Embryonic facial prominence (tissue), 1 donor: ENCODE results near the gene ZNF639.
A peak's percentile ranks its signal among the peaks of the same experiment; 100 is the strongest.
"Not testable (repeated sequence)": the region's sequence is repeated elsewhere in the genome, so short reads cannot be mapped to it uniquely, and the experiment has no call there.

Source experiments
- DNase-seq: peaks from one replicate; pipeline ENCODE4 v3.0.0-alpha.2; 2016; ENCODE audit errors: extremely low spot score

ZNF639 gene, protein sequence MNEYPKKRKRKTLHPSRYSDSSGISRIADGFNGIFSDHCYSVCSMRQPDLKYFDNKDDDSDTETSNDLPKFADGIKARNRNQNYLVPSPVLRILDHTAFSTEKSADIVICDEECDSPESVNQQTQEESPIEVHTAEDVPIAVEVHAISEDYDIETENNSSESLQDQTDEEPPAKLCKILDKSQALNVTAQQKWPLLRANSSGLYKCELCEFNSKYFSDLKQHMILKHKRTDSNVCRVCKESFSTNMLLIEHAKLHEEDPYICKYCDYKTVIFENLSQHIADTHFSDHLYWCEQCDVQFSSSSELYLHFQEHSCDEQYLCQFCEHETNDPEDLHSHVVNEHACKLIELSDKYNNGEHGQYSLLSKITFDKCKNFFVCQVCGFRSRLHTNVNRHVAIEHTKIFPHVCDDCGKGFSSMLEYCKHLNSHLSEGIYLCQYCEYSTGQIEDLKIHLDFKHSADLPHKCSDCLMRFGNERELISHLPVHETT

DNA sequence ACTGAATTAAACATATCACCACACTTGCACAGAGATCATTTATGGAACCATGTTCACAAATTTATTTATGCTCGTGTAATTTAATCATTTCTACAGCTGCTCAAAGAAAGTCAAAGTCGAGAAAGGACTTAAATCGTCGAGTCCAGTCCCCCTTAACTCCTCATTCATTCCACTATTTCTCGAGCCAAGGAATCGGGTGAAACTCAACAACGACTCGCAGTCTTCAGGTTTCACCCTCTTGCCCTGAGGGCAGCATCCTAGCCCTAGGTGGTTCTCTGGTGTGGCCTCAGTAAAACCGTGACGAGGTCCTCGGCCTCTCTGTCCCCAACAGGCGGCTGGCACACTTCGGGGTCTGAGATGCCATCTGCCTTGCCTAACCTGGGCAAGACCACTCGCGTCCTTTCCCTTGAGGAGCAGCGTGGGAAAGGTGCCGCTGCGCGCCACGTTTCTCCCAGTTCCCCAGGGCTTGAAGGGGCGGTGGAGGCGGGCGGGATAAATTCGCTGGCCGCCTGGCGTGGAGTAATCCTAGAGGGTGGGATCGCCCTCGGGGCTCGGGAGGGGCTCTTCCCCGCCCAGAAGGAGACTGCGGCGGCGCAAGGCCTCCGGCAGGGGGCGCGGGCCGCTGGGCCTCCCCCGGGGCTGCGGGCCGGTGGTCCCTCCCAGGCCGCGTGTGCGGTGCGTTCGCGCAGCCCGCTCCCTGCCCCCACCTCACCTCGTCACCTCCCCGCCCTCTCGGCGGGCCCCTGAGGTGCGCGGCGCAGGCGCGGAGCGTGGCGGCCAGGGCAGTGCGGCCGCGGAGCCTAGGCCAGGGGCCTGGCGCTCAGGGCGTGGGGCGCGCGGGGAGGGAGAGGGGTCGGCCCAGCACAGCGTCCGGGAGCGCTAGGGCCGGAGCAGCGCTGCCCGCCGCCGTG, at the start of gene ZNF639:
TSS of gene ZNF639 (plus strand) at position 746 of the 911 bp plus-strand sequence. CDS start 5,263 bp downstream, outside the sequence.
- peak; percentile 55 for DNase-seq

DNA sequence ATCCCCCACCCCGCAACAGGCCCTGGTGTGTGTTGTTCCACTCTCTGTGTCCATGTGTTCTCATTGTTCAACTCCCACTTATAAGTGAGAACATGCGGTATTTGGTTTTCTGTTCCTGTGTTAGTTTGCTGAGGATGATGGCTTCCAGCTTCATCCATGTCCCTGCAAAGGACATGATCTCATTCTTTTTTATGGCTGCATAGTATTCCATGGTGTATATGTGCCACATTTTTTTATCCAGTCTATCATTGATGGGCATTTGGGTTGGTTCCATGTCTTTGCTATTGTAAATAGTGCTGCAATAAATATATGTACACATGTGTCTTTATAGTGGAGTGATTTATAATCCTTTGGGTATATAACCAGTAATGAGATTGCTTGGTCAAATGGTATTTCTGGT, 48.4 kb upstream of the ZNF639 start:
- DNase-seq = not testable (repeated sequence)

DNA sequence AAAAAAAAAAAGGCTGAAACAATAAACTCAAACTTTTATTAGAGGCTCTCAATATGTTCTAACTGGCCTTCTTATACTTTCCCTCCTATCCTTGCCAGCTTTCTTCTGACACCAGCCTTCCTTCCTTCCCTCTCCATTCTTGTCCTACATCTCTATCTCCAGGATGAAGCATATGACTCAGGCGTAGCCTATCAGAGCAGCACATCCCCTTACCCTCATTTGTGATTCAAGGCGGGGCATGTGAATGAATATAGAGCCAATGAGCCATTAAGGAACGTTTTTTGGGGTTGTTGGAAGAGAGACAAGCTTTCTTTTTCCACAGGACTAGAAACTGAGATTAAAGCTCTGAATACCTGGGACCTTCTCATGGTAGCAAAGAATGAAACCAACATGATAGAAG, 46.8 kb upstream of the ZNF639 start:
- no peak for DNase-seq

DNA sequence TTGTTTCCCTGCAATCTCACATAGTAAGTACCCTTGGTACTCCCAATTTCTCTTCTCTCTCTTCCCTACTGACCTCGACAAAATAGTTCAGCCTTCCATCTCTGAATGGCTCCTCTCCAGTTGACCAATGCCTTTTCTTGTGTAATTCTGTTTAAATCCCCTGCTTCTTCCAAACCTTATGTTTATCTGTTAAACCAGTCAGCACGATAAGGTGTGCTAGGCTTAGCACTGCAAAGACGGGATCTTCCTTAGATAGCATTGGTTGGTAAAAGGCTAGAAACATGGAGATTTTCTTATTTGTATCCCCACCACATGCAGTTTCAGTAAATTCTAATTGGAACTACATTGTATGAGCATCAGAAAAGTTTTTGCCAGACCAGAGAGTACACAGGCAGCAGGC, 46.1 kb upstream of the ZNF639 start:
- no peak for DNase-seq

DNA sequence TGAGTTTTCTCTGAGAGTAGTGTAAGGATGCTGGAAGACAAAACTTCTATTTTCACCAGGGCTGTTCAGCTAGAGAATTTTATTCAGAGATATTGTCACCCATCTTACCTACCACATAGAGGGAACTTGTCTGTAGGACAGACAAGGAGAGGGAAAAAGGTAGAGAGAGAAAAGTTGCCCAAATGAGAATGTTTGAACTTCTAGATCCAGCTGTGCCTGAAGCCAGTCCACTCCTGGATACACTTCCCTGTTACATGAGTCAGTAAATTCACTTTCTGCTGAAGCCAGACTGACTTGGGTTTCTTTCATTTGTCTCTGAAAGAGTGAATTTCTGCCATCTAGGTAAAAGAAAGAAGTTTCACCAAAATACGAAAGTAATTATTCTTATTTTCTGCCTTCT, 44.7 kb upstream of the ZNF639 start:
- no peak for DNase-seq

DNA sequence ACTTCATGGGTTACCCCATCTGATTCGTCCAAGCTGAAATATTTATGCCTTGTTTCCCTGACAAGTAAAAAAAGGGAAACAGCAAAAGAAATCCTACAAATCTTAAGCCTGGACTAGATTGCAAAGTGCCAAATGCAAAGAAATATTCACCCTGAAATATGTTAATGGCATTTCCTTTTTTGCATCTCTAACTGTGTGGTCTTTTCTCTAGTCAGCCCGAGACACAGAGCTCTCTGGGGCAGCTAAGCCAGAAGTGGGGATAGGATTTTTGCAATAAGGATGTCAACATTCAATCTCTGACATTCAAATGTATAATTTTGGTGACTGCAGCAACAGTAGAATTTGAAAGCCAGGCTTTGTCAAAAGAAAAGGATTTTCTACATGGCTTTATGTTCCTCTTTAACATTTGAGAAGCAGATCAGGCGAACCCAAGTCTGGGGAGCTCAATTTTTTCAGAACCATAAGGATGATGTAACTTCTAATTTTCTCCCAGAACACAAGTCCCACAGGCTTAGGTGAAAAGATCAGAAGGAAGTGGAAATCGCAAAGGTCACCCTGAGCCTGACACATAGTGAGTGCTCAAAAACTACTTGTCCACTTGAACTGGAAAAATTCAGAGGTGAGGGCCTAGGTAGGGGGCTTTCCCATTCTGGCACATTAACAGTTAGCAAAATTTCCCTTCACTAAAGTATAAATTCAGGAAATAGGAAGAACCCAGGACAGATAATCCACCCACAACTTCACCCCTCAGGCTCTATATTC, 43.7 kb upstream of the ZNF639 start:
- no peak for DNase-seq

DNA sequence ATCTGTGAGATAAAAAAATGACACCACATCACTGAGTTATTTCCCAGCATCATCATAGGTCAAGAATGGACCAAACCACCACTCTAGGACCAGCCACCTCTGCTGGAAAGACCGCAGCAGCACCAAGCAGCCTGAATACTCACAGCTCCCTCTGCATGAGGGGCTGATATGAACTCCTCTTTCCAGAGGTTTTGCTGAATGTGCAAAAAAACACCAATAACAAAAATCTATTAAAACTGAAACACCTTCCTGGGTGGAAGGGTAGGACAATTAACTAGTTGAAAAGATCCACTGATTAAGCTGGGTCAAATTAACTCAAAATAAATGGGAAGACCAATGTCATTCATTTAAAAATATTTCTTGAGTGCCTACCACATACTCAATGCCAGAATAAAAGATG, 43.0 kb upstream of the ZNF639 start:
- no peak for DNase-seq

DNA sequence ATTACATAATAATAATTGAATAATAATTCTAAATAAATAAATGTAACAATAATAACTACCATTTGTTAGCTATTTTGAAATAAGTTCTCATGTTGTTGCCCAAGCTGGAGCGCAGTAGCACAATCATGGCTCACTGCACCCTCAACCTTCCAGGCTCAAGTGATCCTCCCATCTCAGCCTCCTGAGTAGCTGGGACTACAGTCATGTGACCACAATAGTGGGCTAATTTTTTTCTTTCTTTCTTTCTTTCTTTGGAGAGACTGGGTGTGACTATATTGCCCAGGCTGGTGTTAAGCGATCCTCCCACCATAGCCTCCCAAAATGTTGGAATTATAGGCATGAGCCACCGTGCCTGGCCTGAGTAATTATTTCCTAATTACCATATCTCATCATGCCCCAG, 41.0 kb upstream of the ZNF639 start:
- no peak for DNase-seq

DNA sequence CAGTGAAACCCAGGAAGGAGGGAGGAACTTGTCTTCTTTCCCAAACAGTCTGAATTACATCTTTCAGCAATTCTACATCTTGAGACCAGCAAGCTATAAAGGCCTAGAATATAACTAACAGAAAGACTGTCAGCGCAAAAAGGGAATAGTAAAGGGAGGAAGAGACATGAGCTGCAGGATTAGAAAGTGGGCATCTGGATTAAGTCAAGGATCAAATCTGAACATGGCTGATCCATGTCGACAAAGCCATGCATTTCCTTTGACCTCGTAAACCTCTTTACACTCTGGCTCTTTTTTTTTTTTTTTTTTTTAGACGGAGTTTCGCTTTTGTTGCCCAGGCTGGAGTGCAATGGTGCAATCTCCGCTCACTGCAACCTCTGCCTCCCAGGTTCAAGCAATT, 36.5 kb upstream of the ZNF639 start:
- DNase-seq = no peak

DNA sequence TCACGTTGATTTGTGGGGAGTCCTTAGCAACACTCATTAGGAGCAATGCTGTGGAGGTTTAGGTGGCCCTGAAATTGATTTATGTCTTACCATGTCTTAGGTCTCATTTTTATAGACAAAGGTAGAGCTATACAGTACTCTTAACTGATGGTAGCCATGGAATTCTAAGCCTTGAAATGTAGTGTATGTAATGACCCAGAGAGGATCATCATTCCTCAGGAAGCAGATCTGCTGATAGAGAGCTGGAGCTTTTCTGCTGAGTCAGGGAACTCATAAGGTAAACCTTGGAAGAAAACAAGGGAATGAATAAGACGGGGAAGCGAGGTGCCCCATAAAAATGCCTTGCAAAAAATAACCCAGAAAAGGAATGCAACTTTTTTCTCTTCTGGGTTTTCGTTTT, 34.0 kb upstream of the ZNF639 start:
- no peak for DNase-seq

DNA sequence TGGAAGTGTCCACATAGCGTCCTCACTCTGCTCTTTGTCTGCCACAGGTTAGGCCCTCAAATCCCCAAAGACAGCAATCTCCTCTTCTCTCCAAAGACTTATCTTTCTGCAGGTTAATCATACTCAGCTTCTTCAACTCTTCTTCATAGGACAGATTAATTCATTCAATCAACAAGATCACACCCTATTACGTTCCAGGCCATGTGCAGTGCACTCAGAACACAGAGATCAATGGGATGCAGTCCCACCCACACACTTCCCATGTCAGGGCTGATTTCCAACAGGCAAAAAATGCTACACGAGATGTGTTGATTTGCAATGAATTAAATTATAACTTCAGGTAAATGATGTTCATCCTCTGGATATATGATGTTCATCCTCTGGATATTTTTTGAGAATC, 33.5 kb upstream of the ZNF639 start:
- no peak for DNase-seq

DNA sequence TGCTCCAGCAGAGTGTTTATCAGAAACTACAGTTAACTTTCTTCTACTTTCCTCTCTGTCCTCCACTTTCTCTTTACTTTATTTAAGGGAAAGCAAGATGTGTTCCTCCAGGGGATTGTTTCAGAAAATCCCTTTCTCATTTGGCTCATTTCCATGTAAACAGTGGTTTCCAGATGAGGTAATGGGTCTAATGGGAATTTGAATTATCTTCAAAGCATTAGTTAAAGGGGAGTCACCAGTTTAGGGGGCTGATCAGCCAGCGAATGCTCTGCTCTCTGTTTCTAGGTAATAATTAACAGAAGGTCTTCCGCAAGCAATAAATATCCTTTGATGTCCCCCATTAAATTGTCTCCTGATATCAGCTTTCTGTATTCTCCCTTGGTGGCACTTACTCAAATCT, 30.4 kb upstream of the ZNF639 start:
- no peak for DNase-seq

DNA sequence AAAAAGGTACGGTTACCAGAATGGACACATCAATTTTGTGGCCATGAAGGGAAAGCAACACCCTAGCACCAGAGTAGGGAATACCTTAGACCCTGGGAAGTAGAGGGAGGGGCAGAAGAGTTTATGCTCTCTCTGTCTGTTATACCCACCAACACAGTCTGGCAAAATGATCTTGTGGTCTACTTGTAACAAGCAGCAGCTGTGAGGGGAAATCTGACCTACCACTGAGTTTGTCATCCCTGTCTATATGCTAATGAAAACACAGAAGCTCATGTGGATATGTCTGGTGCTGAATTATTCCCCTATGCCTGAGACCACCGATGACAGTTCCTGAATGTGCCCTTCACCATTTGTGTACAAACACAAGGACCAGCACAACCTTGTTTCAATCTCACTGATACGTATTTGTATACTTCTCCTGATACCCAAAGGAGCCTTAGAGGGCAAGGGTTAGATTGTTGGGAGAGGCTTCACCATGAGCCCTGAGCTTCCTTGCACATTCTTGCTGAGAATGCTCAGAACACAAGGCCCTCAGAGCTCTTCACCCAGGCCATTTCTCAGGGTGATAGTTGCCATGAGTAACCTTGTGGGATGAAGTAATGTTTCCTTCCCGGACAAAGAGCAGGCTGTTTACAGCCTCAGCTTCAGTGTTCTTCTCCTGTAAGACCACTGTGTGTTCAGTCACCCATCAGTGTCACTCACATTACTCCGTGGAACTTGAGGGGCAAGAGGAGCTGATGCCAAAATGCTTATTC, 24.7 kb upstream of the ZNF639 start:
- no peak for DNase-seq

DNA sequence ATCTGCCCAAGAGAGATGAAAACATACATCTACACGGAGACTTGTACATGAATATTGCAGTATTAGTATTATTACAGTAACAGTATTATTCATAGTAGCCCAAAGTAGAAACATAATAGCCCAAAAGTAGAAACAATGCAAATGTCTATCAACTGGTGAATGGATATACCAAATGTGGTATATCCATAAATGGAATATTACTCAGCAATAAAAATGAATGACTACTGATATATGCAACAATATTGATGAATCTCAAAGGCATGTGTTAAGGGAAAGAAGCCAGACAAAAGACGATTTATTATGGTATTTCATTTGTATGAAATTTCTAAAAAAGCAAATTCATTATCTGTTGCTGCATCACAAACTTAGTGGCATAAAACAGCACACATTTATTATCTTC, 23.5 kb upstream of the ZNF639 start:
- no peak for DNase-seq

DNA sequence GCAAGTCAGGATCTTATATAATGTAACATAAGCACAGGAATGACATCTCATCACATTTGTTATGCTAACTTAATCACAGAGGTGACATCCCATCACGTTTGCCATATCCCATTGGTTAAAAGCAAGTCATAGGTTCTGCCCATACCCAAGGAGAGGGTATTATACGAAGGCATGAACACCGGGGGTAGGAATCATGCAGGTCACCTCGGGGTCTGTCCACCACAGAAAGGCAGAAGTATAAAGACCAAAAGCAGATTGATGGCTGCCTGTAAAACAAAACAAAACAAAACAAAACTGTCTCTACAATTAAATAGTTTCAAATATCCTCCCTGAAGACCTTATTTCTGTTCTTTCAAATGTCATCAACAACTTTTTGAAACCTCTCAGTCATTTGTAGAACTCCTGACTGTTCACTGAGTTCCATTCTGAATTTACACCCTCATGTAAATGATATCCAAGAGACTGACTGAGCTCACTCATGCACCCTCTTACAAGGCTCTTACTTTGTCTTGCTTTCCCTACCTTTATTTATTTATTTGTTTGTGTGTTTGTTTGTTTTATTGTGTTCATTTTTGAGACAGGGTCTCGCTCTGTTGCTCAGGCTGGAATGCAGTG, 22.7 kb upstream of the ZNF639 start:
- no peak for DNase-seq

DNA sequence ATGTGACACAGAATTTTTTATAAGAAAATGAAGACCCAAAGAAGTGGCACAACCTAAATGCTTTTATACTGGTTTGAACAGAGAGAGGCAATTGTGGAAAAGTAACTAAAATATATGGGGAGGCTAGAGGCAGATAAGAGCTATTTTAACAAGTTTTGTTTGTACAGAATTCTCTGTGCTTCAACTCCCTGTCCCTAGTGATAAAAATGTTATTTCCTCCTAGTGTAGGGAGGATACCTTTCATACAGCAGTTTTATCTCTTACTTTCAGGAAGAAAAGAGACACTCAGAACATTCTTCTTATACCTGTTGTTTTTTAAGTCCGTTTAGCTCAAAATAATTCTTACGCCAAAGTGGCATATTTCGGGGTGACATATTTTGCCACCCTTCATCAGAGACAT, 21.2 kb upstream of the ZNF639 start:
- DNase-seq = no peak

DNA sequence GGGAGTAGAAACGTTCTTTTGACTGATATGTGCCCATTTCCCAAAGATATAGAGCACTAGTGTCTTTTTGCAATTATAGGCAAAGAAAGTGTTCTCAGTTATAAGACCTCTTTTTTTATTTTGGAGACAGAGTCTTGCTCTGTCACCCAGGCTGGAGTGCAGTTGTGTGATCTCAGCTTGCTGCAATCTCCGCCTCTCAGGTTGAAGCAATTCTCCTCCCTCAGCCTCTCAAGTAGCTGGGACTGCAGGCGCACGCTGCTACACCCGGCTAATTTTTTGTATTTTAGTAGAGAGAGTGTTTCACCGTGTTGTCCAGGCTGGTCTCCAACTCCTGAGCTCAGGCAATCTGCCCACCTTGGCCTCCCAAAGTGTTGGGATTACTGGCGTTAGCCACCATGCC, 20.7 kb upstream of the ZNF639 start:
- DNase-seq = no peak

DNA sequence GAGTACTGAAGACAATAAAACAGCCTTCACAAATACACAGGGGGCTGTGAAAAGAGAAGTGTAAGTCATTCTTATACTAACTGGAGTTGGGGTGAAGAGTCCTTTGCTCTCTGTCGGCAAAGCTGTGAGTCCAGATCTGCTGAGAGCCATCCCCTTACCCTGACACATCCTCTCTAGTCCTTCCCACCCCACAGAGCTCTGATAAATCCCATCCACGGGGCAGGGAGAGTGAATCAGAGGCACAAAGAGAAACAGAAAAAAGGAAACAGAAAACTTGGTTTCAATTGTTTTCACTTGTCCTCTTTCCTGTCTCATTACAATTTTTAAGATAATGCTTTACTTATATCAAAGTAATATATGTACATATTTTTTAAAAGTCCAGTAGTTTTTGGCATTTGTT, 18.2 kb upstream of the ZNF639 start:
- DNase-seq = no peak

DNA sequence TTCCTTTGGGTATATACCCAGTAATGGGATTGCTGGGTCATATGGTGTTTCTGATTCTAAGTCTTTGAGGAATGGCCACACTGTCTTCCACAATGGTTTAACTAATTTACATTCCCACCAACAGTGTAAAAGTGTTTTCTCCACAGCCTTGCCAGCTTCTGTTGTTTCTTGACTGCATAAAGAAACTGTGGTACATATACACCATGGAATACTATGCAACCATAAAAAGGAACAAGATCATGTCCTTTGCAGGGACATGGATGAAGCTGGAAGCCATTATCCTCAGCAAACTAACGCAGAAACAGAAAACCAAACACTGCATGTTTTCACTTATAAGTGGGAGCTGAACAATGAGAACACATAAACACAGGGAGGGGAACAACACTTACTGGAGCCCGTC, 15.5 kb upstream of the ZNF639 start:
- not testable (repeated sequence) for DNase-seq

DNA sequence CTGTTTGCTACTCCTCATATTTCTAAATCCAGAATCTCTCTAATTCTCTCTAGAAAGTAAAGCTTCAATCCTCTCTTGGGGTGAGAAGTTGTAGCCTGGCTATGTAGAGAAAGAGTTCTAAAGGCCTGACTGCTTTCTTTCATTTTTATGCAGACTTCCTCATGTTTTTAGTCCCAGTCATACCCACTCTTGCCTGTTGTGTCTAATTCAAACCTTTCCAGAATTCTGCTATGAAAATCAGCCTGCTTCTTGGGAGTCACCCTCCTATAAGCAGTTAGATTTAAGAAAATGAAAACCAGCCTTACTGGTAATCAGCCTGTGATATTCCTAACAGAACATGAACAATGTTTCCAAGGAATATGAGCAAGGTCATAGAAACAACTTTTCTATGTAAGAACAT, 14.8 kb upstream of the ZNF639 start:
- DNase-seq = no peak
